HEK293 (cell line): ENCODE measurements around the gene NFE2L3.
"Not testable (repeated sequence)": the region's sequence is repeated elsewhere in the genome, so short reads cannot be mapped to it uniquely, and the experiment has no call there.

Source experiments
- CTCF ChIA-PET: fragments of 350-600 bp; formaldehyde crosslinking; extraction: SDS; loops from one replicate; lab custom pipeline; 2021; ENCODE audit warnings: antibody characterized with exemption; lab: Yijun Ruan, JAX
- POLR2A ChIA-PET: fragments of 300-600 bp; formaldehyde crosslinking; extraction: SDS; loops from one replicate; lab custom pipeline; 2020; ENCODE audit warnings: antibody characterized with exemption, inconsistent platforms; lab: Yijun Ruan, JAX
- H3K27ac ChIP-seq: fragments of 200-500 bp; sonication (Bioruptor generic); 2 replicates; pipeline ENCODE4 v1.5.1; 2014; ENCODE audit warnings: low read depth, low read length, control low read depth, inconsistent platforms; ENCODE audit errors: extremely low read depth
- H3K36me3 ChIP-seq, 2 experiments: fragments of 200-500 bp in 1 of 2; sonication (Bioruptor generic) in 1 of 2; 1 replicate in 1 of 2; 2 replicates in 1 of 2; pipeline ENCODE4 v1.5.1; 2014 to 2017; ENCODE audit warnings: inconsistent platforms in 2 of 2, low read length in 2 of 2; ENCODE audit not compliant: control insufficient read depth in 2 of 2, insufficient read depth in 1 of 2
- H3K4me1 ChIP-seq: fragments of 200-500 bp; sonication (Bioruptor generic); 2 replicates; pipeline ENCODE4 v1.5.1; 2014; ENCODE audit warnings: mild to moderate bottlenecking, low read length, inconsistent platforms; ENCODE audit not compliant: control insufficient read depth, insufficient read depth
- H3K4me3 ChIP-seq: 2 replicates; pipeline ENCODE4 v1.5.1; 2011; ENCODE audit warnings: low read depth, mild to moderate bottlenecking, control low read depth, low read length, moderate library complexity
- H3K9me3 ChIP-seq: fragments of 200-500 bp; sonication (Bioruptor generic); 2 replicates; pipeline ENCODE4 v1.5.1; 2014; ENCODE audit warnings: low read depth, low read length, inconsistent platforms; ENCODE audit not compliant: control insufficient read depth, insufficient read depth
- KLF10 ChIP-seq: fragments of 450-650 bp; IDR thresholded peaks from 2 replicates; pipeline ENCODE4 v1.5.1; 2018; ENCODE audit warnings: missing biosample characterization, mild to moderate bottlenecking, missing genetic modification characterization
- KLF16 ChIP-seq: fragments of 450-650 bp; formaldehyde crosslinking; IDR thresholded peaks from 2 replicates; pipeline ENCODE4 v1.5.1; 2017; ENCODE audit warnings: missing biosample characterization, missing genetic modification characterization
- KLF7 ChIP-seq: fragments of 450-650 bp; formaldehyde crosslinking; IDR thresholded peaks from 2 replicates; pipeline ENCODE4 v1.5.1; 2016; ENCODE audit warnings: missing biosample characterization, missing genetic modification characterization, borderline replicate concordance
- PBX3 ChIP-seq: sonication (generic); formaldehyde crosslinking; IDR thresholded peaks from 2 replicates; pipeline ENCODE4 v1.8.1; 2022; ENCODE audit warnings: mild to moderate bottlenecking, moderate library complexity, missing genetic modification reagents
- TCF7L2 ChIP-seq: IDR thresholded peaks from 2 replicates; pipeline ENCODE4 v1.6.1; 2011; ENCODE audit warnings: low read depth, mild to moderate bottlenecking, inconsistent platforms, low read length, moderate library complexity, borderline replicate concordance
- WT1 ChIP-seq: fragments of 450-650 bp; formaldehyde crosslinking; IDR thresholded peaks from 2 replicates; pipeline ENCODE4 v1.5.1; 2016; ENCODE audit warnings: missing biosample characterization, missing genetic modification characterization
- YY1 ChIP-seq: fragments of 450-650 bp; formaldehyde crosslinking; IDR thresholded peaks from 2 replicates; pipeline ENCODE4 v1.5.1; 2018; ENCODE audit warnings: missing biosample characterization, missing genetic modification characterization
- ZNF140 ChIP-seq: fragments of 450-650 bp; formaldehyde crosslinking; IDR thresholded peaks from 2 replicates; pipeline ENCODE4 v1.5.1; 2016; ENCODE audit warnings: missing biosample characterization, missing genetic modification characterization
- ZNF202 ChIP-seq: fragments of 450-650 bp; formaldehyde crosslinking; IDR thresholded peaks from 2 replicates; pipeline ENCODE4 v1.5.1; 2016; ENCODE audit warnings: missing biosample characterization, missing genetic modification characterization, borderline replicate concordance
- ZNF292 ChIP-seq: fragments of 450-650 bp; formaldehyde crosslinking; IDR thresholded peaks from 2 replicates; pipeline ENCODE4 v1.5.1; 2016; ENCODE audit warnings: low read depth, missing biosample characterization, missing genetic modification characterization, borderline replicate concordance
- ZNF335 ChIP-seq: fragments of 450-650 bp; formaldehyde crosslinking; conservative IDR thresholded peaks from 2 replicates; pipeline ENCODE4 v1.5.1; 2016; ENCODE audit warnings: missing biosample characterization, missing genetic modification characterization
- ZNF362 ChIP-seq: fragments of 450-650 bp; formaldehyde crosslinking; IDR thresholded peaks from 2 replicates; pipeline ENCODE4 v1.5.1; 2016; ENCODE audit warnings: missing biosample characterization, missing genetic modification characterization
- ZNF423 ChIP-seq: fragments of 450-650 bp; formaldehyde crosslinking; IDR thresholded peaks from 2 replicates; pipeline ENCODE4 v1.5.1; 2016; ENCODE audit warnings: missing biosample characterization, missing genetic modification characterization
- ZNF501 ChIP-seq: fragments of 450-650 bp; formaldehyde crosslinking; IDR thresholded peaks from 2 replicates; pipeline ENCODE4 v1.5.1; 2016; ENCODE audit warnings: missing biosample characterization, missing genetic modification characterization
- ZNF561 ChIP-seq: fragments of 450-650 bp; IDR thresholded peaks from 2 replicates; pipeline ENCODE4 v1.5.1; 2018; ENCODE audit warnings: missing biosample characterization, missing genetic modification characterization, borderline replicate concordance
- TF ChIP-seq, protein P1 (sequence below): fragments of 450-650 bp; formaldehyde crosslinking; IDR thresholded peaks from 2 replicates; pipeline ENCODE4; 2016; ENCODE audit warnings: missing biosample characterization, missing genetic modification characterization
- TF ChIP-seq, protein P2 (sequence below): fragments of 450-650 bp; formaldehyde crosslinking; IDR thresholded peaks from 2 replicates; pipeline ENCODE4 v1.5.1; 2016; ENCODE audit warnings: missing biosample characterization, missing genetic modification characterization
- TF ChIP-seq, protein P3 (sequence below): fragments of 450-650 bp; formaldehyde crosslinking; IDR thresholded peaks from 2 replicates; pipeline ENCODE4 v1.5.1; 2016; ENCODE audit warnings: missing biosample characterization, missing genetic modification characterization
- TF ChIP-seq, protein P4 (sequence below): fragments of 450-650 bp; formaldehyde crosslinking; IDR thresholded peaks from 2 replicates; pipeline ENCODE4 v1.5.1; 2016; ENCODE audit warnings: missing biosample characterization, missing genetic modification characterization

Gene NFE2L3

GRCh38 chr7:26194764-26195163 lies 42.8 kb downstream of the NFE2L3 start:
- not testable (repeated sequence) for H3K9me3 ChIP-seq, H3K4me3 ChIP-seq, H3K27ac ChIP-seq
- Histone ChIP-seq H3K36me3 (peaks cover 76 to 96% of the 10 kb centered on the region in 2 experiments), H3K4me1 (peaks cover 12% of the 10 kb centered on the region)
- 0 out of 2 replicates have a peak, but pooled peaks have one; percentile 47 for TF ChIP-seq ZNF362 (tag by site-specific recombination)
- CTCF ChIA-PET: interaction anchor here (0.8 to 0.9 kb wide), 5 partner anchors 9 to 170 kb away, joined by 3 to 7 read pairs (median 3); no protein-coding TSS in a partner anchor
- POLR2A ChIA-PET: interaction anchor here (0.6 to 1.9 kb wide), 9 partner anchors 9 to 489 kb away, joined by 3 to 6 read pairs (median 3); no protein-coding TSS in a partner anchor

- H3K9me3 ChIP-seq: no peaks in the 10 kb centered on the region
- TF ChIP-seq TCF7L2: no peak
- TF ChIP-seq KLF16: no peak
- no peak for TF ChIP-seq YY1 (tag by site-specific recombination)
- no peak for TF ChIP-seq ZNF561 (tag by site-specific recombination)
- TF ChIP-seq KLF7 (tag by site-specific recombination): no peak
- TF ChIP-seq ZNF202 (tag by site-specific recombination): no peak
- no peak for TF ChIP-seq KLF10 (tag by site-specific recombination)
- TF ChIP-seq, protein P1, sequence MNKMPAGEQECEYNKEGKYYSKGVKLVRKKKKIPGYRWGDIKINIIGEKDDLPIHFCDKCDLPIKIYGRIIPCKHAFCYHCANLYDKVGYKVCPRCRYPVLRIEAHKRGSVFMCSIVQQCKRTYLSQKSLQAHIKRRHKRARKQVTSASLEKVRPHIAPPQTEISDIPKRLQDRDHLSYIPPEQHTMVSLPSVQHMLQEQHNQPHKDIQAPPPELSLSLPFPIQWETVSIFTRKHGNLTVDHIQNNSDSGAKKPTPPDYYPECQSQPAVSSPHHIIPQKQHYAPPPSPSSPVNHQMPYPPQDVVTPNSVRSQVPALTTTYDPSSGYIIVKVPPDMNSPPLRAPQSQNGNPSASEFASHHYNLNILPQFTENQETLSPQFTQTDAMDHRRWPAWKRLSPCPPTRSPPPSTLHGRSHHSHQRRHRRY (tag by site-specific recombination): no peak
- TF ChIP-seq ZNF335 (tag by site-specific recombination): no peak
- TF ChIP-seq WT1 (tag by site-specific recombination): no peak
- TF ChIP-seq, protein P2, sequence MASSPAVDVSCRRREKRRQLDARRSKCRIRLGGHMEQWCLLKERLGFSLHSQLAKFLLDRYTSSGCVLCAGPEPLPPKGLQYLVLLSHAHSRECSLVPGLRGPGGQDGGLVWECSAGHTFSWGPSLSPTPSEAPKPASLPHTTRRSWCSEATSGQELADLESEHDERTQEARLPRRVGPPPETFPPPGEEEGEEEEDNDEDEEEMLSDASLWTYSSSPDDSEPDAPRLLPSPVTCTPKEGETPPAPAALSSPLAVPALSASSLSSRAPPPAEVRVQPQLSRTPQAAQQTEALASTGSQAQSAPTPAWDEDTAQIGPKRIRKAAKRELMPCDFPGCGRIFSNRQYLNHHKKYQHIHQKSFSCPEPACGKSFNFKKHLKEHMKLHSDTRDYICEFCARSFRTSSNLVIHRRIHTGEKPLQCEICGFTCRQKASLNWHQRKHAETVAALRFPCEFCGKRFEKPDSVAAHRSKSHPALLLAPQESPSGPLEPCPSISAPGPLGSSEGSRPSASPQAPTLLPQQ (tag by site-specific recombination): no peak
- TF ChIP-seq ZNF292 (tag by site-specific recombination): no peak
- no peak for TF ChIP-seq ZNF423 (tag by site-specific recombination)
- TF ChIP-seq ZNF140 (tag by site-specific recombination): no peak
- no peak for TF ChIP-seq ZNF501 (tag by site-specific recombination)
- TF ChIP-seq PBX3 (CRISPR knock-in tag): no peak
- TF ChIP-seq, protein P3, sequence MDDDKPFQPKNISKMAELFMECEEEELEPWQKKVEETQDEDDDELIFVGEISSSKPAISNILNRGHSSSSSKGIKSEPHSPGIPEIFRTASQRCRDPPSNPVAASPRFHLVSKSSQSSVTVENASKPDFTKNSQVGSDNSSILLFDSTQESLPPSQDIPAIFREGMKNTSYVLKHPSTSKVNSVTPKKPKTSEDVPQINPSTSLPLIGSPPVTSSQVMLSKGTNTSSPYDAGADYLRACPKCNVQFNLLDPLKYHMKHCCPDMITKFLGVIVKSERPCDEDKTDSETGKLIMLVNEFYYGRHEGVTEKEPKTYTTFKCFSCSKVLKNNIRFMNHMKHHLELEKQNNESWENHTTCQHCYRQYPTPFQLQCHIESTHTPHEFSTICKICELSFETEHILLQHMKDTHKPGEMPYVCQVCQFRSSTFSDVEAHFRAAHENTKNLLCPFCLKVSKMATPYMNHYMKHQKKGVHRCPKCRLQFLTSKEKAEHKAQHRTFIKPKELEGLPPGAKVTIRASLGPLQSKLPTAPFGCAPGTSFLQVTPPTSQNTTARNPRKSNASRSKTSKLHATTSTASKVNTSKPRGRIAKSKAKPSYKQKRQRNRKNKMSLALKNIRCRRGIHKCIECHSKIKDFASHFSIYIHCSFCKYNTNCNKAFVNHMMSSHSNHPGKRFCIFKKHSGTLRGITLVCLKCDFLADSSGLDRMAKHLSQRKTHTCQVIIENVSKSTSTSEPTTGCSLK (tag by site-specific recombination): no peak
- TF ChIP-seq, protein P4, sequence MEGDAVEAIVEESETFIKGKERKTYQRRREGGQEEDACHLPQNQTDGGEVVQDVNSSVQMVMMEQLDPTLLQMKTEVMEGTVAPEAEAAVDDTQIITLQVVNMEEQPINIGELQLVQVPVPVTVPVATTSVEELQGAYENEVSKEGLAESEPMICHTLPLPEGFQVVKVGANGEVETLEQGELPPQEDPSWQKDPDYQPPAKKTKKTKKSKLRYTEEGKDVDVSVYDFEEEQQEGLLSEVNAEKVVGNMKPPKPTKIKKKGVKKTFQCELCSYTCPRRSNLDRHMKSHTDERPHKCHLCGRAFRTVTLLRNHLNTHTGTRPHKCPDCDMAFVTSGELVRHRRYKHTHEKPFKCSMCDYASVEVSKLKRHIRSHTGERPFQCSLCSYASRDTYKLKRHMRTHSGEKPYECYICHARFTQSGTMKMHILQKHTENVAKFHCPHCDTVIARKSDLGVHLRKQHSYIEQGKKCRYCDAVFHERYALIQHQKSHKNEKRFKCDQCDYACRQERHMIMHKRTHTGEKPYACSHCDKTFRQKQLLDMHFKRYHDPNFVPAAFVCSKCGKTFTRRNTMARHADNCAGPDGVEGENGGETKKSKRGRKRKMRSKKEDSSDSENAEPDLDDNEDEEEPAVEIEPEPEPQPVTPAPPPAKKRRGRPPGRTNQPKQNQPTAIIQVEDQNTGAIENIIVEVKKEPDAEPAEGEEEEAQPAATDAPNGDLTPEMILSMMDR (tag by site-specific recombination): no peak
- TF ChIP-seq, all 188 proteins: peak for 0
- H3K36me3 ChIP-seq: peaks cover 72 to 93% of the 10 kb centered on the region in 2 experiments
- H3K27ac ChIP-seq: no peak overlapping the region
- ChIA-PET CTCF (interaction anchor here (0.8 to 0.9 kb wide), 3 partner anchors 9 to 169 kb away, joined by 3 to 7 read pairs (median 3); no protein-coding TSS in a partner anchor), POLR2A (interaction anchor here (0.6 to 1.9 kb wide), 9 partner anchors 10 to 489 kb away, joined by 3 to 6 read pairs (median 3); no protein-coding TSS in a partner anchor)
- peaks cover 12% of the 10 kb centered on the region for H3K4me1 ChIP-seq
- no peak overlapping the region; the same call in 1 of the 2 replicates for H3K4me3 ChIP-seq
These were observed 43.2 kb downstream of the NFE2L3 start for GRCh38 chr7:26195182-26195581.
